HEK293 (cell line): ENCODE results near the gene OSBPL1A.

ENCODE experiments used
- CTCF ChIA-PET: fragments of 350-600 bp; formaldehyde crosslinking; extraction: SDS; loops from one replicate; lab custom pipeline; 2021; ENCODE audit warnings: antibody characterized with exemption; lab: Yijun Ruan, JAX
- POLR2A ChIA-PET: fragments of 300-600 bp; formaldehyde crosslinking; extraction: SDS; loops from one replicate; lab custom pipeline; 2020; ENCODE audit warnings: antibody characterized with exemption, inconsistent platforms; lab: Yijun Ruan, JAX
- H3K27ac ChIP-seq: fragments of 200-500 bp; sonication (Bioruptor generic); 2 replicates; pipeline ENCODE4 v1.5.1; 2014; ENCODE audit warnings: low read depth, low read length, control low read depth, inconsistent platforms; ENCODE audit errors: extremely low read depth
- H3K36me3 ChIP-seq, 2 experiments: fragments of 200-500 bp in 1 of 2; sonication (Bioruptor generic) in 1 of 2; 1 replicate in 1 of 2; 2 replicates in 1 of 2; pipeline ENCODE4 v1.5.1; 2014 to 2017; ENCODE audit warnings: inconsistent platforms in 2 of 2, low read length in 2 of 2; ENCODE audit not compliant: control insufficient read depth in 2 of 2, insufficient read depth in 1 of 2
- H3K4me1 ChIP-seq: fragments of 200-500 bp; sonication (Bioruptor generic); 2 replicates; pipeline ENCODE4 v1.5.1; 2014; ENCODE audit warnings: mild to moderate bottlenecking, low read length, inconsistent platforms; ENCODE audit not compliant: control insufficient read depth, insufficient read depth
- H3K4me3 ChIP-seq: 2 replicates; pipeline ENCODE4 v1.5.1; 2011; ENCODE audit warnings: low read depth, mild to moderate bottlenecking, control low read depth, low read length, moderate library complexity
- H3K9me3 ChIP-seq: fragments of 200-500 bp; sonication (Bioruptor generic); 2 replicates; pipeline ENCODE4 v1.5.1; 2014; ENCODE audit warnings: low read depth, low read length, inconsistent platforms; ENCODE audit not compliant: control insufficient read depth, insufficient read depth
- FEZF1 ChIP-seq: fragments of 450-650 bp; formaldehyde crosslinking; IDR thresholded peaks from 2 replicates; pipeline ENCODE4 v1.5.1; 2016; ENCODE audit warnings: missing biosample characterization, missing genetic modification characterization
- GLIS2 ChIP-seq: fragments of 450-650 bp; formaldehyde crosslinking; IDR thresholded peaks from 2 replicates; pipeline ENCODE4 v1.5.1; 2016; ENCODE audit warnings: missing biosample characterization, missing genetic modification characterization
- HIC1 ChIP-seq: fragments of 450-650 bp; formaldehyde crosslinking; IDR thresholded peaks from 2 replicates; pipeline ENCODE4 v1.5.1; 2016; ENCODE audit warnings: missing biosample characterization, missing genetic modification characterization
- KLF8 ChIP-seq: fragments of 450-650 bp; formaldehyde crosslinking; IDR thresholded peaks from 2 replicates; pipeline ENCODE4 v1.5.1; 2016; ENCODE audit warnings: missing biosample characterization, missing genetic modification characterization
- KLF9 ChIP-seq: fragments of 450-650 bp; formaldehyde crosslinking; IDR thresholded peaks from 2 replicates; pipeline ENCODE4 v1.5.1; 2016; ENCODE audit warnings: missing biosample characterization, missing genetic modification characterization, low read depth
- SCRT1 ChIP-seq: fragments of 450-650 bp; formaldehyde crosslinking; IDR thresholded peaks from 2 replicates; pipeline ENCODE4 v1.5.1; 2016; ENCODE audit warnings: missing biosample characterization, missing genetic modification characterization, borderline replicate concordance
- SCRT2 ChIP-seq: fragments of 450-650 bp; formaldehyde crosslinking; IDR thresholded peaks from 2 replicates; pipeline ENCODE4 v1.5.1; 2016; ENCODE audit warnings: missing biosample characterization, missing genetic modification characterization
- ZFHX2 ChIP-seq: fragments of 450-650 bp; formaldehyde crosslinking; conservative IDR thresholded peaks from 2 replicates; pipeline ENCODE4 v1.5.1; 2016; ENCODE audit warnings: missing biosample characterization, missing genetic modification characterization
- ZNF140 ChIP-seq: fragments of 450-650 bp; formaldehyde crosslinking; IDR thresholded peaks from 2 replicates; pipeline ENCODE4 v1.5.1; 2016; ENCODE audit warnings: missing biosample characterization, missing genetic modification characterization
- ZNF146 ChIP-seq: fragments of 450-650 bp; formaldehyde crosslinking; IDR thresholded peaks from 2 replicates; pipeline ENCODE4 v1.5.1; 2016; ENCODE audit warnings: missing biosample characterization, missing genetic modification characterization
- ZNF157 ChIP-seq: fragments of 450-650 bp; formaldehyde crosslinking; IDR thresholded peaks from 2 replicates; pipeline ENCODE4 v1.5.1; 2016; ENCODE audit warnings: missing biosample characterization, missing genetic modification characterization
- ZNF335 ChIP-seq: fragments of 450-650 bp; formaldehyde crosslinking; conservative IDR thresholded peaks from 2 replicates; pipeline ENCODE4 v1.5.1; 2016; ENCODE audit warnings: missing biosample characterization, missing genetic modification characterization
- ZNF398 ChIP-seq: fragments of 450-650 bp; formaldehyde crosslinking; IDR thresholded peaks from 2 replicates; pipeline ENCODE4 v1.5.1; 2017; ENCODE audit warnings: missing biosample characterization, missing genetic modification characterization
- ZNF521 ChIP-seq: fragments of 450-650 bp; formaldehyde crosslinking; IDR thresholded peaks from 2 replicates; pipeline ENCODE4 v1.5.1; 2017; ENCODE audit warnings: missing biosample characterization, mild to moderate bottlenecking, missing genetic modification characterization
- ZNF530 ChIP-seq: fragments of 450-650 bp; formaldehyde crosslinking; IDR thresholded peaks from 2 replicates; pipeline ENCODE4 v1.5.1; 2016; ENCODE audit warnings: low read depth, missing biosample characterization, missing genetic modification characterization
- ZNF660 ChIP-seq: fragments of 450-650 bp; IDR thresholded peaks from 2 replicates; pipeline ENCODE4 v1.5.1; 2018; ENCODE audit warnings: missing biosample characterization, mild to moderate bottlenecking, missing genetic modification characterization

Gene OSBPL1A

GRCh38 chr18:24138789-24139616 is 258.6 kb downstream of the OSBPL1A start, which contains the start of gene CABYR (continued):
- TF ChIP-seq ZFHX2 (tag by site-specific recombination): peak; percentile 33
- TF ChIP-seq ZNF398 (tag by site-specific recombination): 0 out of 2 replicates have a peak, but pooled peaks have one; percentile 11
- TF ChIP-seq KLF9: 0 out of 2 replicates have a peak, but pooled peaks have one; percentile 47
- TF ChIP-seq ZNF335 (tag by site-specific recombination): peak; percentile 95
- TF ChIP-seq GLIS2 (tag by site-specific recombination): peak; percentile 86
- TF ChIP-seq ZNF530: no peak
- no peak for TF ChIP-seq HIC1 (tag by site-specific recombination)
- TF ChIP-seq FEZF1 (tag by site-specific recombination): 0 out of 2 replicates have a peak, but pooled peaks have one; percentile 9
- TF ChIP-seq ZNF140 (tag by site-specific recombination): no peak
- TF ChIP-seq, all 188 proteins: peak for 32

- ChIA-PET POLR2A (interaction anchor here (0.5 to 2.0 kb wide), 63 partner anchors 10 to 697 kb away, joined by 3 to 23 read pairs (median 4); partner anchors contain the start of genes IMPACT, OSBPL1A, RIOK3 and TTC39C), CTCF (interaction anchor here (0.6 to 1.4 kb wide), 6 partner anchors 20 to 1328 kb away, joined by 3 to 6 read pairs (median 4); no protein-coding TSS in a partner anchor)
- Histone ChIP-seq H3K27ac (peak overlapping the region; percentile 77; the same call in 1 of the 2 replicates), H3K4me1 (peaks cover 4% of the 10 kb centered on the region), H3K9me3 (no peaks in the 10 kb centered on the region), H3K36me3 (peaks cover 0 to 5% of the 10 kb centered on the region in 2 experiments; a peak in 2 of 3 replicates), H3K4me3 (peak overlapping the region; percentile 59)
- no peak for TF ChIP-seq ZNF146 (tag by site-specific recombination)
- peak; percentile 84 for TF ChIP-seq SCRT1 (tag by site-specific recombination)
- TF ChIP-seq KLF8 (tag by site-specific recombination): no peak
- TF ChIP-seq ZNF521 (tag by site-specific recombination): no peak
- TF ChIP-seq HIC1 (tag by site-specific recombination): no peak
- TF ChIP-seq SCRT2 (tag by site-specific recombination): peak; percentile 86
- TF ChIP-seq ZNF660 (tag by site-specific recombination): no peak
These were observed 259.2 kb downstream of the OSBPL1A start for GRCh38 chr18:24138409-24138788.

- H3K4me3 ChIP-seq: no peak overlapping the region
- TF ChIP-seq ZNF157 (tag by site-specific recombination) (no peak), KLF9 (0 out of 2 replicates have a peak, but pooled peaks have one; percentile 50)
- H3K9me3 ChIP-seq: no peaks in the 10 kb centered on the region
- peaks cover 4% of the 10 kb centered on the region for H3K4me1 ChIP-seq
- ChIA-PET POLR2A (interaction anchor here (0.6 kb wide), 1 partner anchor 30 kb away, joined by 3 read pairs; no protein-coding TSS in a partner anchor), CTCF (interaction anchor here (0.7 kb wide), 1 partner anchor 276 kb away, joined by 3 read pairs; no protein-coding TSS in a partner anchor)
- peaks cover 0 to 4% of the 10 kb centered on the region in 2 experiments; a peak in 1 of 3 replicates for H3K36me3 ChIP-seq
- H3K27ac ChIP-seq: no peak overlapping the region
These were observed 260.7 kb downstream of the OSBPL1A start for GRCh38 chr18:24136967-24137373.
